HepG2 (cell line): ENCODE data around the gene MBL2. TPM values are rescaled to one million over a fixed set of nuclear protein-coding genes. Genes with fewer than 3 reads are reported as not detected.
A peak's percentile ranks its signal among the peaks of the same experiment; 100 is the strongest.

ENCODE experiments used
- AHR ChIP-seq: IDR thresholded peaks from 2 replicates; pipeline ENCODE4 v1.6.1; 2018; ENCODE audit warnings: missing genetic modification reagents, missing compliant biosample characterization
- ARNTL ChIP-seq: sonication (generic); formaldehyde crosslinking; IDR thresholded peaks from 2 replicates; pipeline ENCODE4 v1.4.0; 2020; ENCODE audit warnings: mild to moderate bottlenecking, missing genetic modification reagents
- BORCS8-MEF2B ChIP-seq: sonication (generic); formaldehyde crosslinking; IDR thresholded peaks from 2 replicates; pipeline ENCODE4 v1.8.0; 2022; ENCODE audit warnings: mild to moderate bottlenecking, missing genetic modification reagents
- EHMT2 ChIP-seq: fragments of 200-600 bp; sonication (generic); IDR thresholded peaks from 2 replicates; pipeline ENCODE4 v1.7.0; 2017; ENCODE audit warnings: antibody characterized with exemption, low read depth, low read length, borderline replicate concordance
- ERF ChIP-seq: IDR thresholded peaks from 2 replicates; pipeline ENCODE4 v1.6.1; 2018; ENCODE audit warnings: missing biosample characterization, missing genetic modification reagents
- FOXK1 ChIP-seq: sonication (generic); formaldehyde crosslinking; IDR thresholded peaks from 2 replicates; pipeline ENCODE4 v1.4.0; 2020; ENCODE audit warnings: low read depth, missing genetic modification reagents, borderline replicate concordance
- GATAD1 ChIP-seq: IDR thresholded peaks from 2 replicates; pipeline ENCODE4 v1.6.1; 2016; ENCODE audit warnings: missing genetic modification reagents, missing compliant biosample characterization
- HBP1 ChIP-seq: IDR thresholded peaks from 2 replicates; pipeline ENCODE4 v1.6.1; 2016; ENCODE audit warnings: low read depth, control low read depth
- HDAC2 ChIP-seq: sonication (generic); formaldehyde crosslinking; IDR thresholded peaks from 2 replicates; pipeline ENCODE4 v1.4.0; 2020; ENCODE audit warnings: missing genetic modification reagents
- KAT8 ChIP-seq: IDR thresholded peaks from 2 replicates; pipeline ENCODE4 v1.6.1; 2016; ENCODE audit warnings: missing genetic modification reagents, missing compliant biosample characterization
- KLF15 ChIP-seq: sonication (generic); formaldehyde crosslinking; IDR thresholded peaks from 2 replicates; pipeline ENCODE4 v1.8.1; 2023; ENCODE audit warnings: borderline replicate concordance, mild to moderate bottlenecking, inconsistent platforms, missing genetic modification reagents, mixed read lengths
- MED1 ChIP-seq: sonication (generic); formaldehyde crosslinking; IDR thresholded peaks from 2 replicates; pipeline ENCODE4 v1.4.0; 2020; ENCODE audit warnings: missing genetic modification reagents
- PHF21A ChIP-seq: sonication (generic); formaldehyde crosslinking; IDR thresholded peaks from 2 replicates; pipeline ENCODE4 v1.5.0; 2020; ENCODE audit warnings: mild to moderate bottlenecking, missing genetic modification reagents
- RCOR2 ChIP-seq: IDR thresholded peaks from 2 replicates; pipeline ENCODE4 v1.6.1; 2016; ENCODE audit warnings: missing biosample characterization, missing genetic modification reagents
- SMAD3 ChIP-seq: sonication (generic); formaldehyde crosslinking; IDR thresholded peaks from 2 replicates; pipeline ENCODE4 v1.4.0; 2020; ENCODE audit warnings: missing genetic modification reagents
- SSRP1 ChIP-seq: IDR thresholded peaks from 2 replicates; pipeline ENCODE4 v1.6.1; 2016; ENCODE audit warnings: control low read depth
- TARDBP ChIP-seq: sonication (generic); formaldehyde crosslinking; IDR thresholded peaks from 2 replicates; pipeline ENCODE4 v1.8.0; 2022; ENCODE audit warnings: mild to moderate bottlenecking, missing genetic modification reagents
- TEAD3 ChIP-seq: optimal IDR thresholded peaks from 2 replicates; pipeline ENCODE3; 2016; ENCODE audit warnings: borderline replicate concordance
- TMF1 ChIP-seq: sonication (generic); formaldehyde crosslinking; IDR thresholded peaks from 2 replicates; pipeline ENCODE4 v1.8.1; 2022; ENCODE audit warnings: low read depth, missing genetic modification reagents
- ZEB1 ChIP-seq: IDR thresholded peaks from 2 replicates; pipeline ENCODE4 v1.6.1; 2012; ENCODE audit warnings: mild to moderate bottlenecking, low read depth, inconsistent platforms; ENCODE audit not compliant: insufficient replicate concordance
- ZFP36 ChIP-seq: fragments of 150-350 bp; IDR thresholded peaks from 2 replicates; pipeline ENCODE4 v1.6.1; 2018; ENCODE audit warnings: borderline replicate concordance, low read length, low read depth; ENCODE audit not compliant: partially characterized antibody
- ZFX ChIP-seq: sonication (generic); formaldehyde crosslinking; IDR thresholded peaks from 2 replicates; pipeline ENCODE4 v1.4.0; 2020; ENCODE audit warnings: mild to moderate bottlenecking, low read depth, missing genetic modification reagents, moderate library complexity
- ZNF160 ChIP-seq: sonication (generic); formaldehyde crosslinking; IDR thresholded peaks from 2 replicates; pipeline ENCODE4 v1.8.0; 2022; ENCODE audit warnings: mild to moderate bottlenecking, inconsistent platforms, missing genetic modification reagents
- ZNF180 ChIP-seq: sonication (generic); formaldehyde crosslinking; IDR thresholded peaks from 2 replicates; pipeline ENCODE4 v1.4.0; 2020; ENCODE audit warnings: low read depth, missing genetic modification reagents, borderline replicate concordance
- ZNF430 ChIP-seq: sonication (generic); formaldehyde crosslinking; IDR thresholded peaks from 2 replicates; pipeline ENCODE4 v1.9.0; 2021; ENCODE audit warnings: mild to moderate bottlenecking, missing genetic modification reagents
- ZNF530 ChIP-seq: sonication (generic); formaldehyde crosslinking; IDR thresholded peaks from 2 replicates; pipeline ENCODE4 v1.5.0; 2020; ENCODE audit warnings: low read depth, mild to moderate bottlenecking, missing genetic modification reagents
- ZNF678 ChIP-seq: sonication (generic); formaldehyde crosslinking; IDR thresholded peaks from 2 replicates; pipeline ENCODE4 v1.4.0; 2020; ENCODE audit warnings: mild to moderate bottlenecking, missing genetic modification reagents
- ZNF780A ChIP-seq: sonication (generic); formaldehyde crosslinking; IDR thresholded peaks from 2 replicates; pipeline ENCODE4 v1.8.0; 2022; ENCODE audit warnings: mild to moderate bottlenecking, missing genetic modification reagents, moderate library complexity
- polyA plus RNA-seq, 8 experiments: library from polyadenylated mRNA; depleted of rRNA in 3 of 8; stranded (reverse) in 7 of 8; unstranded in 1 of 8; fragments of >200 nt; fragmentation: Illumina TruSeq in 4 of 8; extraction: Trizol in 4 of 8; gene quantifications; 2 replicates each; pipeline versions ENCODE4 v1.2.1 to v1.2.3, GENCODE V29; 2011 to 2016; ENCODE audit warnings: low read depth in 4 of 8, missing spikeins in 1 of 8, mixed read lengths in 1 of 8; ENCODE audit not compliant: insufficient read depth in 1 of 8
- total RNA-seq, 5 experiments: library from RNA; depleted of rRNA; stranded (reverse); fragments of >200 nt; fragmentation: Illumina TruSeq; extraction: Trizol; gene quantifications; 2 replicates each; pipeline ENCODE4 v1.2.3, GENCODE V29; 2016; ENCODE audit warnings: low read depth in 1 of 5
- TF ChIP-seq, protein P1 (sequence below): sonication (generic); formaldehyde crosslinking; IDR thresholded peaks from 2 replicates; pipeline ENCODE4 v1.8.1; 2023; ENCODE audit warnings: mild to moderate bottlenecking, missing genetic modification reagents
- TF ChIP-seq, protein P2 (sequence below): sonication (generic); formaldehyde crosslinking; IDR thresholded peaks from 2 replicates; pipeline ENCODE4 v1.4.0; 2020; ENCODE audit warnings: missing genetic modification reagents, borderline replicate concordance

Gene MBL2
- total and polyA plus RNA-seq, 2 of the 13 experiments (the other 11 are each of a cell fraction or from before 2014, with no cell fraction given), result 9.6 to 16.2 TPM

GRCh38 chr10:52776471-52776903, 3.9 kb upstream of the MBL2 start (continued):
- TF ChIP-seq ZFP36, result no peak
- peak; percentile 57 for TF ChIP-seq PHF21A (CRISPR knock-in tag)
- TF ChIP-seq ZNF780A (CRISPR knock-in tag), result no peak
- TF ChIP-seq ZNF678, result no peak
- TF ChIP-seq ZNF160 (CRISPR knock-in tag), result no peak
- TF ChIP-seq, protein P1, sequence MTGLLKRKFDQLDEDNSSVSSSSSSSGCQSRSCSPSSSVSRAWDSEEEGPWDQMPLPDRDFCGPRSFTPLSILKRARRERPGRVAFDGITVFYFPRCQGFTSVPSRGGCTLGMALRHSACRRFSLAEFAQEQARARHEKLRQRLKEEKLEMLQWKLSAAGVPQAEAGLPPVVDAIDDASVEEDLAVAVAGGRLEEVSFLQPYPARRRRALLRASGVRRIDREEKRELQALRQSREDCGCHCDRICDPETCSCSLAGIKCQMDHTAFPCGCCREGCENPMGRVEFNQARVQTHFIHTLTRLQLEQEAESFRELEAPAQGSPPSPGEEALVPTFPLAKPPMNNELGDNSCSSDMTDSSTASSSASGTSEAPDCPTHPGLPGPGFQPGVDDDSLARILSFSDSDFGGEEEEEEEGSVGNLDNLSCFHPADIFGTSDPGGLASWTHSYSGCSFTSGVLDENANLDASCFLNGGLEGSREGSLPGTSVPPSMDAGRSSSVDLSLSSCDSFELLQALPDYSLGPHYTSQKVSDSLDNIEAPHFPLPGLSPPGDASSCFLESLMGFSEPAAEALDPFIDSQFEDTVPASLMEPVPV (CRISPR knock-in tag), result no peak
- peak; percentile 61; the same call in 1 of the 2 replicates for TF ChIP-seq TARDBP (CRISPR knock-in tag)
- TF ChIP-seq AHR (CRISPR knock-in tag), result no peak
- TF ChIP-seq FOXK1 (CRISPR knock-in tag), result peak; percentile 71; the same call in 1 of the 2 replicates
- 0 out of 2 replicates have a peak, but pooled peaks have one; percentile 41 for TF ChIP-seq HBP1 (CRISPR knock-in tag)
- peak; percentile 77; the same call in 1 of the 2 replicates for TF ChIP-seq ERF (CRISPR knock-in tag)
- peak; percentile 33; the same call in 1 of the 2 replicates for TF ChIP-seq SMAD3 (CRISPR knock-in tag)
- TF ChIP-seq HDAC2 (CRISPR knock-in tag), result peak; percentile 64
- peak; percentile 31; the same call in 1 of the 2 replicates for TF ChIP-seq TMF1 (CRISPR knock-in tag)
- TF ChIP-seq KAT8, result no peak
- TF ChIP-seq ZFX, result peak; percentile 85
- TF ChIP-seq ARNTL, result 0 out of 2 replicates have a peak, but pooled peaks have one; percentile 36
- no peak for TF ChIP-seq SSRP1
- peak; percentile 6 for TF ChIP-seq TEAD3 (CRISPR knock-in tag)
- TF ChIP-seq ZNF180 (CRISPR knock-in tag), result no peak
- peak; percentile 38; the same call in 1 of the 2 replicates for TF ChIP-seq ZNF430
- TF ChIP-seq, protein P2, sequence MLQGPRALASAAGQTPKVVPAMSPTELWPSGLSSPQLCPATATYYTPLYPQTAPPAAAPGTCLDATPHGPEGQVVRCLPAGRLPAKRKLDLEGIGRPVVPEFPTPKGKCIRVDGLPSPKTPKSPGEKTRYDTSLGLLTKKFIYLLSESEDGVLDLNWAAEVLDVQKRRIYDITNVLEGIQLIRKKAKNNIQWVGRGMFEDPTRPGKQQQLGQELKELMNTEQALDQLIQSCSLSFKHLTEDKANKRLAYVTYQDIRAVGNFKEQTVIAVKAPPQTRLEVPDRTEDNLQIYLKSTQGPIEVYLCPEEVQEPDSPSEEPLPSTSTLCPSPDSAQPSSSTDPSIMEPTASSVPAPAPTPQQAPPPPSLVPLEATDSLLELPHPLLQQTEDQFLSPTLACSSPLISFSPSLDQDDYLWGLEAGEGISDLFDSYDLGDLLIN (CRISPR knock-in tag), result no peak
- no peak for TF ChIP-seq EHMT2
- no peak for TF ChIP-seq ZNF530 (CRISPR knock-in tag)
- no peak for TF ChIP-seq KLF15 (CRISPR knock-in tag)
- TF ChIP-seq MED1, result peak; percentile 91
- TF ChIP-seq BORCS8-MEF2B (CRISPR knock-in tag), result peak; percentile 70; the same call in 1 of the 2 replicates
- TF ChIP-seq RCOR2 (CRISPR knock-in tag), result 0 out of 2 replicates have a peak, but pooled peaks have one; percentile 47
- no peak for TF ChIP-seq ZEB1
- 0 out of 2 replicates have a peak, but pooled peaks have one; percentile 13 for TF ChIP-seq GATAD1 (CRISPR knock-in tag)
